Measurements from ENCODE around the gene MUSTN1. TPM values are rescaled to one million over a fixed set of nuclear protein-coding genes. Genes with fewer than 3 reads are reported as not detected.

MUSTN1 gene
- total and polyA plus RNA-seq, 2 experiments from 2014 or later: 1.2 to 1.4 TPM

- no peak overlapping the region for H3K4me2 ChIP-seq
- Mint-ChIP-seq H3K36me3 (ENCODE audit: low read depth) (no peaks in the 10 kb centered on the region), H3K4me3 (no peak overlapping the region), H3K9me3 (no peaks in the 10 kb centered on the region), H3K4me1 (peaks cover 30% of the 10 kb centered on the region), H3K27me3 (ENCODE audit: insufficient read depth, low read depth, poor library complexity) (no peaks in the 10 kb centered on the region), H3K27ac (peak overlapping the region; percentile 80; the same call in 1 of the 2 replicates)
- no peaks in the 10 kb centered on the region for H3K9me2 ChIP-seq (ENCODE audit: insufficient read depth)
- H4K20me1 ChIP-seq (replicated peaks; ENCODE audit: insufficient read depth): no peaks in the 10 kb centered on the region; the same call in none of the 2 replicates
- peaks cover 7% of the 10 kb centered on the region for H3K4me1 ChIP-seq (ENCODE audit: insufficient read depth)
- no peak overlapping the region for H2AFZ ChIP-seq
- no peak overlapping the region for H3K4me3 ChIP-seq
- no peak for TF ChIP-seq CTCF (conservative IDR thresholded peaks at IDR 0.05; ENCODE audit: low read depth in 2 of 2)
- no peak for TF ChIP-seq EZH2 (IDR thresholded peaks at IDR 0.05; ENCODE audit: low read depth, unreplicated experiment)
- no peak for TF ChIP-seq ZNF331 (CRISPR knock-in tag; IDR thresholded peaks at IDR 0.05; ENCODE audit: low read depth)
- TF ChIP-seq CREB1 (CRISPR knock-in tag; IDR thresholded peaks at IDR 0.05; ENCODE audit: low read depth): no peak
- no peak for TF ChIP-seq JUNB (IDR thresholded peaks at IDR 0.05; ENCODE audit: unreplicated experiment)
- TF ChIP-seq ZNF462 (CRISPR knock-in tag; IDR thresholded peaks at IDR 0.05): no peak
- no peak for TF ChIP-seq NANOG (IDR thresholded peaks at IDR 0.05; ENCODE audit: borderline replicate concordance)
- no peak for TF ChIP-seq ZNF114 (CRISPR knock-in tag; IDR thresholded peaks at IDR 0.05)
- no peak for TF ChIP-seq EZH2phosphoT487 (IDR thresholded peaks at IDR 0.05; ENCODE audit: unreplicated experiment)
- TF ChIP-seq POLR2AphosphoS5 (IDR thresholded peaks at IDR 0.05; ENCODE audit: low read depth): no peak
- TF ChIP-seq ETS1 (IDR thresholded peaks at IDR 0.05): no peak
- TF ChIP-seq REST (IDR thresholded peaks at IDR 0.05; ENCODE audit: unreplicated experiment): no peak
- no peak for TF ChIP-seq STAT1 (IDR thresholded peaks at IDR 0.05; ENCODE audit: unreplicated experiment)
- H3K27me3 ChIP-seq (ENCODE audit: insufficient read depth): no peaks in the 10 kb centered on the region
- peaks cover 26% of the 10 kb centered on the region for H3K79me2 ChIP-seq (replicated peaks; ENCODE audit: insufficient read depth)
- ATAC-seq (no peak), DNase-seq (ENCODE audit: low spot score) (no peak)
- H3F3A ChIP-seq (replicated peaks; ENCODE audit: low read depth): no peaks in the 10 kb centered on the region
- H3K27ac ChIP-seq (ENCODE audit: low read depth): no peak overlapping the region
- no peaks in the 10 kb centered on the region for H3K36me3 ChIP-seq (ENCODE audit: insufficient read depth)
These were observed 39.4 kb upstream of the MUSTN1 start for GRCh38 chr3:52874160-52874701.

All from GM23338 (cell line).